DMS153 (cell line): Measurements from ENCODE around the gene IFIT2.
A peak's percentile ranks its signal among the peaks of the same experiment; 100 is the strongest.
"Not testable (repeated sequence)": the region's sequence is repeated elsewhere in the genome, so short reads cannot be mapped to it uniquely, and the experiment has no call there.

ENCODE experiments used
- DNase-seq: peaks from one replicate; lab custom pipeline; 2025; lab: John Stamatoyannopoulos, UW

IFIT2 gene

GRCh38 chr10:89301721-89302445 lies at the start of gene IFIT2:
TSS of gene IFIT2 (plus strand) at chr10:89302046. CDS start at chr10:89302124, 78 bp downstream.
- DNase-seq = peak; percentile 55

- no peak for DNase-seq
Observed at GRCh38 chr10:89252225-89252585, 49.6 kb upstream of the IFIT2 start.

- DNase-seq = not testable (repeated sequence)
Observed at GRCh38 chr10:89255091-89255579, 46.7 kb upstream of the IFIT2 start.

- DNase-seq = no peak
Observed at GRCh38 chr10:89255793-89256192, 46.1 kb upstream of the IFIT2 start.

GRCh38 chr10:89256340-89256739 lies 45.5 kb upstream of the IFIT2 start:
- no peak for DNase-seq

GRCh38 chr10:89256962-89257361 lies 44.9 kb upstream of the IFIT2 start:
- no peak for DNase-seq

- no peak for DNase-seq
Observed at GRCh38 chr10:89257581-89257980, 44.3 kb upstream of the IFIT2 start.

GRCh38 chr10:89258881-89259280 lies 43.0 kb upstream of the IFIT2 start:
- DNase-seq = no peak

GRCh38 chr10:89262086-89263051 lies 39.5 kb upstream of the IFIT2 start:
- DNase-seq = no peak

- no peak for DNase-seq
Observed at GRCh38 chr10:89263091-89263490, 38.8 kb upstream of the IFIT2 start.

- DNase-seq = no peak
Observed at GRCh38 chr10:89263531-89263930, 38.3 kb upstream of the IFIT2 start.

GRCh38 chr10:89266721-89267453 lies 35.0 kb upstream of the IFIT2 start:
- DNase-seq = no peak

- no peak for DNase-seq
Observed at GRCh38 chr10:89269433-89270152, 32.3 kb upstream of the IFIT2 start.

GRCh38 chr10:89270153-89270483 lies 31.7 kb upstream of the IFIT2 start:
- no peak for DNase-seq

GRCh38 chr10:89271532-89271931 lies 30.3 kb upstream of the IFIT2 start:
- DNase-seq = no peak

GRCh38 chr10:89273680-89274079 lies 28.2 kb upstream of the IFIT2 start:
- DNase-seq = no peak

- DNase-seq = no peak
Observed at GRCh38 chr10:89274928-89275327, 26.9 kb upstream of the IFIT2 start.

GRCh38 chr10:89275383-89275782 lies 26.5 kb upstream of the IFIT2 start:
- DNase-seq = no peak

- DNase-seq = no peak
Observed at GRCh38 chr10:89278034-89278535, 23.8 kb upstream of the IFIT2 start.

- DNase-seq = no peak
Observed at GRCh38 chr10:89278900-89279392, 22.9 kb upstream of the IFIT2 start.

GRCh38 chr10:89279421-89279869 lies 22.4 kb upstream of the IFIT2 start:
- DNase-seq = no peak
